SK-N-SH treated with all-trans-retinoic acid at 6 μM for 48 hours (cell line): Measurements from ENCODE around the gene EEF2.
"Not testable (repeated sequence)": the region's sequence is repeated elsewhere in the genome, so short reads cannot be mapped to it uniquely, and the experiment has no call there.

Experiments used
- ATAC-seq: fragments of 200-7000 bp; cut with Tn5 transposase; 3 replicates; pipeline ENCODE4 v1.9.1; 2020; ENCODE audit warnings: mild to moderate bottlenecking, moderate library complexity
- ARNTL ChIP-seq: fragments of 450-650 bp; formaldehyde crosslinking; IDR thresholded peaks from 2 replicates; pipeline ENCODE4 v1.5.0; 2020; ENCODE audit warnings: low read depth, mild to moderate bottlenecking, moderate library complexity, borderline replicate concordance
- BACH2 ChIP-seq: fragments of 250-450 bp; sonication (Bioruptor Pico); IDR thresholded peaks from 2 replicates; pipeline ENCODE4 v1.9.0; 2021; ENCODE audit warnings: mild to moderate bottlenecking, borderline replicate concordance
- CREB5 ChIP-seq: fragments of 250-450 bp; sonication (Bioruptor Pico); IDR thresholded peaks from 2 replicates; pipeline ENCODE4 v1.5.1; 2020; ENCODE audit warnings: low read depth, mild to moderate bottlenecking, moderate library complexity
- CSRNP3 ChIP-seq: fragments of 250-450 bp; sonication (Bioruptor Pico); IDR thresholded peaks from 2 replicates; pipeline ENCODE4 v1.5.1; 2021; ENCODE audit warnings: mild to moderate bottlenecking, moderate library complexity
- ESRRG ChIP-seq: fragments of 250-450 bp; sonication (Bioruptor Pico); IDR thresholded peaks from 2 replicates; pipeline ENCODE4 v1.6.1; 2021; ENCODE audit warnings: mild to moderate bottlenecking
- GLIS3 ChIP-seq: fragments of 250-450 bp; sonication (Bioruptor Pico); IDR thresholded peaks from 2 replicates; pipeline ENCODE4 v1.5.0; 2020; ENCODE audit warnings: mild to moderate bottlenecking, moderate library complexity
- ISL1 ChIP-seq: fragments of 250-450 bp; sonication (Bioruptor Pico); IDR thresholded peaks from 2 replicates; pipeline ENCODE4 v2.1.2; 2022; ENCODE audit warnings: mild to moderate bottlenecking, moderate library complexity
- OSR1 ChIP-seq: fragments of 250-450 bp; sonication (Bioruptor Pico); IDR thresholded peaks from 2 replicates; pipeline ENCODE4 v1.8.0; 2022; ENCODE audit warnings: moderate library complexity, mild to moderate bottlenecking, inconsistent platforms
- PATZ1 ChIP-seq: fragments of 250-450 bp; sonication (Bioruptor Pico); IDR thresholded peaks from 2 replicates; pipeline ENCODE4 v1.8.0; 2020; ENCODE audit warnings: mild to moderate bottlenecking, moderate library complexity, borderline replicate concordance
- PPARA ChIP-seq: fragments of 250-450 bp; sonication (Bioruptor Pico); IDR thresholded peaks from 2 replicates; pipeline ENCODE4 v1.5.0; 2020; ENCODE audit warnings: mild to moderate bottlenecking, borderline replicate concordance
- RARB ChIP-seq: fragments of 250-450 bp; sonication (Bioruptor Pico); IDR thresholded peaks from 2 replicates; pipeline ENCODE4 v1.8.0; 2021; ENCODE audit warnings: mild to moderate bottlenecking, moderate library complexity
- SNAI2 ChIP-seq: fragments of 250-450 bp; sonication (Bioruptor Pico); IDR thresholded peaks from 2 replicates; pipeline ENCODE4 v1.5.0; 2020; ENCODE audit warnings: mild to moderate bottlenecking, moderate library complexity
- TCF4 ChIP-seq: fragments of 250-450 bp; sonication (Bioruptor Pico); IDR thresholded peaks from 2 replicates; pipeline ENCODE4 v1.8.0; 2021; ENCODE audit warnings: mild to moderate bottlenecking, moderate library complexity, borderline replicate concordance
- TOX ChIP-seq: fragments of 250-450 bp; sonication (Bioruptor Pico); IDR thresholded peaks from 2 replicates; pipeline ENCODE4 v1.8.0; 2021; ENCODE audit warnings: mild to moderate bottlenecking, moderate library complexity, borderline replicate concordance
- TSHZ2 ChIP-seq: fragments of 250-450 bp; sonication (Bioruptor Pico); IDR thresholded peaks from 2 replicates; pipeline ENCODE4 v1.5.0; 2020; ENCODE audit warnings: mild to moderate bottlenecking, moderate library complexity
- ZC3H10 ChIP-seq: fragments of 250-450 bp; sonication (Bioruptor Pico); IDR thresholded peaks from 2 replicates; pipeline ENCODE4 v1.5.1; 2021; ENCODE audit warnings: mild to moderate bottlenecking, moderate library complexity
- ZFP30 ChIP-seq: fragments of 450-650 bp; formaldehyde crosslinking; IDR thresholded peaks from 2 replicates; pipeline ENCODE4 v1.5.0; 2022; ENCODE audit warnings: mild to moderate bottlenecking, moderate library complexity
- ZNF565 ChIP-seq: fragments of 450-650 bp; formaldehyde crosslinking; conservative IDR thresholded peaks from 2 replicates; pipeline ENCODE4 v1.5.0; 2020; ENCODE audit warnings: low read depth, mild to moderate bottlenecking, moderate library complexity
- ZNF70 ChIP-seq: fragments of 450-650 bp; formaldehyde crosslinking; IDR thresholded peaks from 2 replicates; pipeline ENCODE4 v1.5.0; 2020; ENCODE audit warnings: mild to moderate bottlenecking, moderate library complexity
- TF ChIP-seq, protein P1 (sequence below): fragments of 250-450 bp; sonication (Bioruptor Pico); IDR thresholded peaks from 2 replicates; pipeline ENCODE4 v1.8.0; 2021; ENCODE audit warnings: low read depth, mild to moderate bottlenecking, moderate library complexity, borderline replicate concordance

EEF2 gene

DNA sequence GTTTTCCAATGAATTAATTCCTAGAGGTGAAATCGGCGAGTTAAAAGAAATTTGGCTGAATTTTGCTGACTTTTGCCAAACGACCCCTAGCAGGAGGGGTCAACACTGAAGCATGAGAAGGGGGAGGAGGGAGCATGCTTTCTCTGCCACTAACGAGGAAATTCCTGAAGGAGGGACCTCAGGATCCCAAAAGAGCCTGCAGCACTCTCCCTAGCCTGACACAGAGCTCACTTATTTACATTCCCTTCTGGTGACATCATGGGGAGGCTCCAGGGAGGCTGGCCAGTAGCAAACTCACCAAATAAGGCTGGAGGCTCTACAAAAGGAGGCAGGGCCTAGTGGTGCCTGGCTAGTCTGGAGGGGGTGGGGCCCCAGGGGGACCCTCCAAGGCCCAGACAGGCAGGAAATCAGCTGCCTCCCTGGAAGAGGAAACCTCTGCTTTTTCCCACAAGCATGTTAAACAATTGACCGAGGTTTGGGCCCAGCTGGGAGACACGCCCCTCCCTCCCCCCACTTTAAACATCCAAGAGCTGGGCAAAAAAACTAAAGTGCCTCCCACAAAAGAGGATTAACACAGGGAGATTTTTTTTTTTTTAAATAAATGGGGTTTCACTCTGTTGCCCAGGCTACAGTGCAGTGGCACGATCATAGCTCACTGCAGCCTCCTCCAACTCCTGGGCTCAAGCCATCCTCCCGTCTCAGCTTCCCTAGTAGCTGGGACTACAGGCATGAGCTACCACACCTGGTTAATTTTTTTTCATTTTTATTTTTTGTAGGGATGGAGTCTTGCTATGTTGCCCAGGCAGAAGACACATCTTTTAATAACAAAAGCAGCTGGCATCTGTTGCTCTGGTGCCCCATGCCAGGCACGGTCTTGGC is 16.5 kb downstream of the EEF2 start (continued):
- TF ChIP-seq PATZ1, result 0 out of 2 replicates have a peak, but pooled peaks have one; percentile 13
- TF ChIP-seq ARNTL (CRISPR knock-in tag), result no peak
- no peak for TF ChIP-seq ZFP30 (CRISPR knock-in tag)
- TF ChIP-seq ZNF70 (CRISPR knock-in tag), result no peak
- no peak for TF ChIP-seq ESRRG (CRISPR knock-in tag)
- TF ChIP-seq GLIS3 (CRISPR knock-in tag), result no peak
- TF ChIP-seq TCF4 (CRISPR knock-in tag), result no peak
- no peak for TF ChIP-seq TOX (CRISPR knock-in tag)
- TF ChIP-seq OSR1 (CRISPR knock-in tag), result no peak
- no peak for TF ChIP-seq RARB (CRISPR knock-in tag)
- no peak for TF ChIP-seq PPARA (CRISPR knock-in tag)
- no peak for TF ChIP-seq SNAI2 (CRISPR knock-in tag)
- TF ChIP-seq CREB5, result 0 out of 2 replicates have a peak, but pooled peaks have one; percentile 47
- no peak for TF ChIP-seq BACH2 (CRISPR knock-in tag)
- TF ChIP-seq ZC3H10 (CRISPR knock-in tag), result 0 out of 2 replicates have a peak, but pooled peaks have one; percentile 11
- TF ChIP-seq ZNF565 (CRISPR knock-in tag), result no peak

DNA sequence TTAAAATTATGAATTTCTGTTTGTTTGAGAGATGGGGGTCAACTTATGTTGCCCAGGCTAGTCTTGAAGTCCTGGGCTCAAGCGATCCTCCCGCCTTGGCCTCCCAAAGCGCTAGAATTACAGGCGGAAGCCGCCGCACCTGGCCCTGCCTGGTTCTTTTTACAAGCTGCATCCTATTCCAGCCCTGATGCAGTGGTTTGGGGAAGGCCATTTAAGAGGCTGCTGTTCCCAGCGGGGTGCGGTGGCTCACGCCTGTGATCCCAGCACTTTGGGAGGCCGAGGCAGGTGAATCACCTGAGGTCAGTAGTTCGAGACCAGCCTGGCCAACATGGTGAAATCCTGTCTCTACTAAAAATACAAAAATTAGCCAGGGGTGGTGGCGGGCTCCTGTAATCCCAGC is 17.3 kb downstream of the EEF2 start:
- not testable (repeated sequence) for ATAC-seq

- no peak for ATAC-seq
- TF ChIP-seq TCF4 (CRISPR knock-in tag) (no peak), ZC3H10 (CRISPR knock-in tag) (no peak), RARB (CRISPR knock-in tag) (no peak), TOX (CRISPR knock-in tag) (no peak), TSHZ2 (no peak), ESRRG (CRISPR knock-in tag) (no peak), PPARA (CRISPR knock-in tag) (no peak), ARNTL (CRISPR knock-in tag) (no peak), ZFP30 (CRISPR knock-in tag) (no peak), ZNF565 (CRISPR knock-in tag) (no peak), CSRNP3 (CRISPR knock-in tag) (no peak), ISL1 (CRISPR knock-in tag) (no peak), OSR1 (CRISPR knock-in tag) (no peak), GLIS3 (CRISPR knock-in tag) (no peak), SNAI2 (CRISPR knock-in tag) (no peak)
- TF ChIP-seq, protein P1, sequence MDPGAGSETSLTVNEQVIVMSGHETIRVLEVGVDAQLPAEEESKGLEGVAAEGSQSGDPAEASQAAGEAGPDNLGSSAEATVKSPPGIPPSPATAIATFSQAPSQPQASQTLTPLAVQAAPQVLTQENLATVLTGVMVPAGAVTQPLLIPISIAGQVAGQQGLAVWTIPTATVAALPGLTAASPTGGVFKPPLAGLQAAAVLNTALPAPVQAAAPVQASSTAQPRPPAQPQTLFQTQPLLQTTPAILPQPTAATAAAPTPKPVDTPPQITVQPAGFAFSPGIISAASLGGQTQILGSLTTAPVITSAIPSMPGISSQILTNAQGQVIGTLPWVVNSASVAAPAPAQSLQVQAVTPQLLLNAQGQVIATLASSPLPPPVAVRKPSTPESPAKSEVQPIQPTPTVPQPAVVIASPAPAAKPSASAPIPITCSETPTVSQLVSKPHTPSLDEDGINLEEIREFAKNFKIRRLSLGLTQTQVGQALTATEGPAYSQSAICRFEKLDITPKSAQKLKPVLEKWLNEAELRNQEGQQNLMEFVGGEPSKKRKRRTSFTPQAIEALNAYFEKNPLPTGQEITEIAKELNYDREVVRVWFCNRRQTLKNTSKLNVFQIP (CRISPR knock-in tag), result no peak
Measured at GRCh38 chr19:3966051-3967017, 18.9 kb downstream of the EEF2 start.
